GM21390 (cell line): ENCODE measurements around the gene TCF21.
"Not testable (repeated sequence)": the region's sequence is repeated elsewhere in the genome, so short reads cannot be mapped to it uniquely, and the experiment has no call there.

Experiments used
- ATAC-seq: cut with Tn5 transposase; IDR thresholded peaks from one replicate; pipeline ENCODE4 v1.9.1; 2021; ENCODE audit not compliant: unreplicated experiment

TCF21 gene

DNA sequence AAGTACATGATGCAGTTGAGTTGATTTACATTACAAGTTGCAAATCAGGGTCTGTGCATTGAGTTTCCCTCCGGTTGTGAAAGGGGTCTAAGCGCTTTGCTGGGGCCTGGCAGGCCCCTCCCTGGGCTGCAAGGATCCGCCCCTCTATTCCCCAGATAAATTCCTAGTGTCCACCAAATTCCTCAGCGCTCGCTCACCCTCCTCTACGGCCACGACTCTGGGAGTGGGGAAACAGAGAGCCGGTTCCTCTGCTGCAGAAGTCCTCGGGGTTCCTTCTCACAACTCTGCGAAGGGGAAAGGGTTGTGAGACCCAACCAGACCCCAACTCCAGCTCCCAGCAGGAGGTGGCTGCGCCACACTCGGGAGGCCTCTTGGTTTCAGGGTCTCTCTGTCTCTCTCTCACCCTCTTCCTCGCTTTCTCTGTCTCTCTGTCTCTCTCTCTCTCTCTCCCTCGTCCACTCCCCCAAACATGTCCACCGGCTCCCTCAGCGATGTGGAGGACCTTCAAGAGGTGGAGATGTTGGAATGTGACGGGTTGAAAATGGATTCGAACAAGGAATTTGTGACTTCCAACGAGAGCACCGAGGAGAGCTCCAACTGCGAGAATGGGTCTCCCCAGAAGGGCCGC, at the start of gene TCF21:
TSS of gene TCF21 (plus strand) at position 185 of the 628 bp plus-strand sequence. CDS start at position 470, 285 bp downstream.
- no peak for ATAC-seq

DNA sequence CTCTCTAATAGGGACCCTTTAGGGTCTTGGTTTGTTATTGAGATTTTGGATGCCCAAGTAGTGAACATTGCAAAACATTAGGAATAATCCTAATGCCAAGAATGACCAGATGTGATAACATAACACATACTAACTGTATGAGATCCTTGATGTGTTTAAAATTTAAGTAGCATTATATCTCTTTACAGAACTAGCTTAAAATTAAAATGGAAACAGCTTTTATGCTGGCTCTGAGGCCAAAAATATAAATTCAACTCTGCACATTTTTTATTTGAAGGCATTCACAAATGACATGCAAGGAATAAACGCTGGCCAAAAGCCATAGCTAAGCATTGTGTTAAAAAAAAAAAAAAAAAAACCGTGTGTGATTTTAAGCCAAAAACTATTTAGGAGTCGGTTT, 47.7 kb upstream of the TCF21 start:
- no peak for ATAC-seq

DNA sequence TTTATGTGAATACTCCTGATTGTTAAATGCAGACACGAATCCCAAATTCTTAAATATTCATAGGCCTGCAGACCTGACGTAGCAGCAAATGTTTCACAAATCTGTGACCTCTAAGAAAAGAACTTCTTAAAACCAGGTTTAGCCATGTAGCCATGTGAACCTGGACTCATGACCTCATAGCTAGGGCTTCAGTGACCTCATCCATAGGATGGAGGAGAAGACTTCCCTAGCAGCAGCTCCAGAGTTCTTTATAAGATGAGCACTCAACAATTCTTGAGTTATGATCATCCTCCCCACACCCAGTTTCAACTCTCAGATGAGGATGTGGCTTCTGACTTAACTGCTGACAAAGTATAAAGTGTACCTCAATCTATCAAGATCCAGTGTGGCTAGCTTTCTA, 45.8 kb upstream of the TCF21 start:
- ATAC-seq: no peak

DNA sequence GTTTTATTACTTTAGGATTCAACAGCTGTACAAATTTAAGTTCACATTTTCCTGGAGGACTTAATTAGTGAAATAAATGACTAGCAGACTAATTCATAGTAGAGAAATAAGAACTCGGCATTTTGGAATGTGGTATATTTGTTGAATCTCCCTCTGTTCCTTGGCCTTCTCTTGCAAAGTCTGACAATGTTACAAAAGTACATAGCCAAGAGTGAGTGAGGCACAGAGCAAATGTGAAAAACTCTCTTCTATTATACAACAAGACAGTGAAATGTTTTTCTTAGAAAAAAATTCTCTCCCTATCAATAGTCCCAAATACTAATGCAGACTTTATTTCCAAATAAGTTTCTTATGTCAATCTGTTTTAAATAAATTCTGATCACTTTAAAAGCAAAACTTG, 44.2 kb upstream of the TCF21 start:
- no peak for ATAC-seq

DNA sequence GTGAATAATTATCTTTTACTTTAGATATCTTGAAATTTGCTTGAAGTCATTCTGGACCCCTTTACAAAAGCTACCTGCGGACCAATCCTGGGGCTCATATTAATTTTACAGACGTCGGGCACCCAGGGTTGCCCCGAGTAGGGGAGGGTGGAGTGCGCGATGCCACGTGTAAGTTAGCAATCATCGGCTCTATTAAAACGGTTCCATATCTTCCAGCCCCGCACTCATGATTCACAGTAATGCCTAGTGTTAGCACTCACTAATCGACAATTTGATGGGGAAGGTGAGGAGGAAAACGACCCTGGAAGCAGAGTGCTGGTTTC, 34.9 kb upstream of the TCF21 start:
- no peak for ATAC-seq

- ATAC-seq: no peak
These were observed 34.3 kb upstream of the TCF21 start for GRCh38 chr6:133854364-133855275.

DNA sequence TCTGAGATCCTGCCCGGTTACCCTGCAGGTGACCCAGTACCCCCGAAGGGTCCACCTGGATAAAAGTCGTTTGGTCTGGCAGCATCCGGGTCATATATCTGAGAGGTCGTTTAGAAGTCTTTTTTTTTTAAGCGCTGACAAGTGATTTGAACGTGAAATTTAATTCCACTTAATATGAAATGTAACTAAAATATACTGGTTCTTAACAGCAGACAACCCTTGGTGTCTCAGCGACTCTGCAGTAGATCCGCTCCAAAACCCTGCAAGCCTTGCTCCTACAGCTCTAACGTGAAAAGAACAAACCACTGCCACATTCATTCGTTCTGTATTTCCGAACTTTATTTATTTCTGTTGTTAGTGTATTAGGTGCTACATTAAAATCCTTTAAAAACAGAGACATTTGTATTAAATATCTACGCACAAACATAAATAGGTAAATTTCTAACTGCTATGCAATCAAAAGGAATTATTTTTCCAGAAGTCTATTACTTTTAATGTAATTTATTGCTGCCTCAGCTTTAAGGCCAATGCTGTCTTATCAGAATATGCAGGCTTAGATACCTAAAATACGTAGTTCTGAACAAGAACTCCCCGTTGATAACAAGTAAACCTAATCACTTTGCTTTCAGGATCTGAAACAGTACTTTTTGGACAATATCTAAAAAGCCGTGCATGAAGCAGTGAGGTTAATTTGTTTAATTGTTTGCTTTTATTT, 33.5 kb upstream of the TCF21 start:
- no peak for ATAC-seq

DNA sequence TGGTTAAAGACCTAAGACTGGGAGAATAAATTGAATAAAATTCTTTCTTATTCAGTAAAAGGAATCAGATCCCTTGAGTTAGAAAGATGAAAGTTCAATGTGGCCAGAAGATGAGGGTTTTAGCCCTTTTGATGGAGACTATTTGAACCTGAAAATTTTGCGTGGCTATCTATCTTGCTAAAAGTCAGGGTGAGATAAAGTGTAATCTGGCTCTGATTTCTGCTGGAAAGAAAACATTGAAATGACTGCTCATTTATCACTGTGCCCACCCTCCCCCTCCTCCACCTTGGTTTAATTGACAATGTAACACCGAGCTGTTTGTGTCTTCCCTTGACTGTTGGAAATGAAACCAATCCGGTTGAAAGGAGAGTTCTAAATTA, 32.9 kb upstream of the TCF21 start:
- no peak for ATAC-seq

- ATAC-seq: no peak
These were observed 32.0 kb upstream of the TCF21 start for GRCh38 chr6:133856911-133857310.

- no peak for ATAC-seq
These were observed 31.2 kb upstream of the TCF21 start for GRCh38 chr6:133857696-133858095.

DNA sequence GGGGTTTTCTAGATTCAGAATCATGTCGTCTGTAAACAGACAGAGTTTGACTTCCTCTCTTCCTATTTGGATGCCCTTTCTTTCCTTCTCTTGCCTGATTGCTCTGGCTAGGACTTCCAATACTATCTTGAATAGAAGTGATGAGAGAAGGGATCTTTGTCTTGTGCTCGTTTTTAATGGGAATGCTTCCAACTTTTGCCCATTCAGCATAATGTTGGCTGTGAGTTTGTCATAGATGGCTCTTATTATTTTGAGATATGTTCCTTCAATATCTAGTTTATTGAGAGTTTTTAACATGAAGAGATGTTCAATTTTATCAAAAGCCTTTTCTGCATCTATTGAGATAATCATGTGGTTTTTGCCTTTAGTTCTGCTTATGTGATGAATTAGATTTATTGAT, 27.6 kb upstream of the TCF21 start:
- not testable (repeated sequence) for ATAC-seq

- ATAC-seq: no peak
These were observed 25.7 kb upstream of the TCF21 start for GRCh38 chr6:133863228-133863627.

DNA sequence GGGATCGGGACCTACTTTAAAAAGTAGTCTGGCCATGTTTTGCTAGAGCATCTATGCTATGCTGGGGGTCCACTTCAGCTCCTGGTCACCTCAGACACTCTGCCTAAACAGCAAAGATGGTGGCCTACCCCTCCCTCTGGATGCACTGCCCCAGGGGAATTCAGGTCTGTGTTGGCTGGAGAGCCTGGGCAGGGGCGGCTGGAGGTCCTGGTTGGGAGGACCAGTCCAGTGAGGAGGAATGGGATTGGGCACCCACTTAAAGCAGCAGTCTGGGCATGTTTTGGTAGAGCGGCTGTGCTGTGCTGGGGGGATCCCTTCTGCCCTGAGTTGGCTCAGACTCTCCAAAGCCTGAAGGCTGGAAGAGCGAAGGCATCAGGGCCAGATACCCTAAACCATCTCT, 23.2 kb upstream of the TCF21 start:
- ATAC-seq: no peak

DNA sequence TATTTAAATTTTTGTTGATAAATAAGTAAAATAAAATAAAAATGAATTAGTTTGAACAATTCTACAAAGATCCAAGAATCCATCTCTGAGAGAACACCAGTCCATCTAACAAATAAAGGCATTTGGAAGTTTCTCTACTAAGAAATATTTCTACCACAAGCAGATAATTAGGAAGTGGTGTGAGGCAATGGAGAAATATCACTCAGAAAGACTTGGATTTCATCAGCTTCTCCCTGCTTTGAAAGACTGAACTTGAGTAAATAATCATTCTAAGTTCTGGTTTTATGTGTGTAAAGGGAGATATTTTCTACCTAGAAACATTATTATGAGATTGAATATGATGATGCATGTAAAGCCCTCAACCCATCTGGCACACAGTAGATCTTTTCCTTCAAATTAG, 17.8 kb upstream of the TCF21 start:
- ATAC-seq: no peak

- no peak for ATAC-seq
These were observed 15.4 kb upstream of the TCF21 start for GRCh38 chr6:133873538-133873937.

DNA sequence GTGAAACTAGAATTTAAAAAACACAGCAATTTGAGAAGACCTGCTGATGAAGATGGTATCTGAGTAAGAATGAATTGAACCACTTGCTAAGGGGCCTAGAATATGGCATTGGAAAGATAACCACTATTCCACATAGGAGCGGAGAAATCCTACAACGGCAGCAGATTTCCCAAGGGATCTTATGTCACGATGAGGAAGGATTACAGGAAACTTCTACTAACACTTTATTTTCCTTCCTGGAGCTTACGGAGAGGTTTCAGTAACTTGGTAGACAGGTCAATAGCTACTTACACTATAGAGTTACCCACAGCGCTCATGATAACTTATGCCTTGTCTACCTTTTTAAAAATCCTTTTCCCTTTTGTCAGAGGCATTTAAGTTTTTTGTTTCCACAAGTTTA, 11.8 kb upstream of the TCF21 start:
- ATAC-seq: no peak

- ATAC-seq: no peak
These were observed 8.9 kb upstream of the TCF21 start for GRCh38 chr6:133880006-133880405.

GRCh38 chr6:133880896-133881295, 8.0 kb upstream of the TCF21 start:
- ATAC-seq: no peak

GRCh38 chr6:133886104-133886775, 2.7 kb upstream of the TCF21 start:
- no peak for ATAC-seq

DNA sequence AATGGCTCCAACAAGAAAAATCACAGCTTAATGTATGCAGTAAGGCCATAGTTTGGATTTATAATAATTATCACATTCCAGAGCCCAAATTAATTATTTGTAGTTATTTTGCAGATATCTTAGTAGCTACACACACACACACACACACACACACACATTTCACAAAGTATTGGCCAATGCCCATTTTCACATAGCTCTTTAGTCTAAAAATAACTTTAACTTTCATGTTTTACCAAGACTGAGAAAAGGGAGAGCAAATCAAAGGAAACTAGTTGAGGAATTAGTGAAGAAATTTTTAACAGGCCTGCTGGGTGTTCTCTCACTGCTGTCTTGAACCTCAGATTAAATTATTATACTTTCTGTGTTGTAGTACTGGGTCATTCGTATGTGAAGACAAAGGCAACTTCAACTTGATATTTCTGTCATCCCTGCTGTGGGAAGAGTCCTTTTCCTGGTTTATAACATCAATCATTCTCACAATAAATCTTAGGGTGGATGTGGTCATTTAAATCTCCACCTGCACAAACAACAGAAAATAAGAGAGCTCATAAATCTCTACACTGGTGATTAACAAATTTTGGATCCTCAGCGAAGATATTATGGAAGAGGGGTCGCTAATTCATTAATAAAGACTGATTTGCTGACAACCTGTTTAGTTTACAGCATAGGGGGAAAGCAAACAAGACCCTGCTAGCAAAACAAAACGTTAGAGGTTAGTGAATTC, 1.6 kb upstream of the TCF21 start:
- ATAC-seq: no peak

GRCh38 chr6:133887880-133888230, 1.1 kb upstream of the TCF21 start:
- no peak for ATAC-seq
